H4 (cell line): ENCODE measurements around the gene CCL3. TPM values are rescaled to one million over a fixed set of nuclear protein-coding genes. Genes with fewer than 3 reads are reported as not detected.
"Not testable (repeated sequence)": the region's sequence is repeated elsewhere in the genome, so short reads cannot be mapped to it uniquely, and the experiment has no call there.

ENCODE experiments used
- DNase-seq: peaks from one replicate; pipeline ENCODE4 v3.0.0-alpha.2; 2015; ENCODE audit warnings: low spot score
- total RNA-seq: library from RNA; depleted of rRNA; stranded (reverse); fragments of >200 nt; shearing (Covaris generic); gene quantifications from 2 replicates; pipeline ENCODE4 v1.2.3, GENCODE V29; 2014

The CCL3 gene
- total RNA-seq, 1 experiment from 2014 or later: not detected

GRCh38 chr17:36115649-36115977 lies 25.7 kb upstream of the CCL3 start:
- DNase-seq: not testable (repeated sequence)

- DNase-seq: peak; percentile 79
Observed at GRCh38 chr17:36114971-36115648, 25.2 kb upstream of the CCL3 start.

GRCh38 chr17:36113131-36113530 lies 23.2 kb upstream of the CCL3 start:
- DNase-seq: not testable (repeated sequence)

GRCh38 chr17:36112572-36112971 lies 22.6 kb upstream of the CCL3 start:
- DNase-seq: no peak

GRCh38 chr17:36111068-36111490 lies 21.1 kb upstream of the CCL3 start:
- DNase-seq: no peak

- DNase-seq: not testable (repeated sequence)
Observed at GRCh38 chr17:36108265-36108664, 18.3 kb upstream of the CCL3 start.

GRCh38 chr17:36107660-36108059 lies 17.7 kb upstream of the CCL3 start:
- no peak for DNase-seq

GRCh38 chr17:36106493-36106835 lies 16.5 kb upstream of the CCL3 start:
- DNase-seq: no peak

GRCh38 chr17:36105781-36106492 lies 16.0 kb upstream of the CCL3 start:
- DNase-seq: no peak

- DNase-seq: no peak
Observed at GRCh38 chr17:36104701-36105181, 14.8 kb upstream of the CCL3 start.

GRCh38 chr17:36104246-36104645 lies 14.3 kb upstream of the CCL3 start:
- DNase-seq: not testable (repeated sequence)

- DNase-seq: not testable (repeated sequence)
Observed at GRCh38 chr17:36103401-36103975, 13.5 kb upstream of the CCL3 start, which contains the start of gene CCL4. TSS of gene CCL4 (plus strand) at chr17:36103827. CDS start at chr17:36103906, 79 bp downstream.

- not testable (repeated sequence) for DNase-seq
Observed at GRCh38 chr17:36099004-36099403, 9.1 kb upstream of the CCL3 start.

- DNase-seq: no peak
Observed at GRCh38 chr17:36095992-36096391, 6.0 kb upstream of the CCL3 start.

GRCh38 chr17:36094746-36095145 lies 4.8 kb upstream of the CCL3 start:
- DNase-seq: no peak

- no peak for DNase-seq
Observed at GRCh38 chr17:36094232-36094631, 4.3 kb upstream of the CCL3 start.

- DNase-seq: not testable (repeated sequence)
Observed at GRCh38 chr17:36092715-36093114, 2.8 kb upstream of the CCL3 start.

- DNase-seq: no peak
Observed at GRCh38 chr17:36092230-36092629, 2.3 kb upstream of the CCL3 start.

- no peak for DNase-seq
Observed at GRCh38 chr17:36089339-36089865, 541 bp downstream of the CCL3 start.

- DNase-seq: no peak
Observed at GRCh38 chr17:36088670-36089338, 1.1 kb downstream of the CCL3 start.

GRCh38 chr17:36087897-36088572 lies 1.9 kb downstream of the CCL3 start:
- not testable (repeated sequence) for DNase-seq
